Measurements from ENCODE around the gene NARS2.

NARS2 gene

GRCh38 chr11:78416285-78417174, 158.1 kb downstream of the NARS2 start:
- peak overlapping the region; percentile 72 to 76 for H3K4me3 ChIP-seq (ENCODE audit: low read depth in 1 of 2, low read length in 1 of 2)
- peaks cover 68 to 77% of the 10 kb centered on the region in 2 experiments for H3K4me1 ChIP-seq (ENCODE audit: control insufficient read depth in 1 of 2, insufficient read depth in 1 of 2, low read depth in 1 of 2, low read length in 1 of 2)
- no peaks in the 10 kb centered on the region for H3K27me3 ChIP-seq
- H3K27ac ChIP-seq: peak overlapping the region; percentile 100
- TF ChIP-seq CTCF (IDR thresholded peaks at IDR 0.05): peak; percentile 62
- H3K36me3 ChIP-seq: no peaks in the 10 kb centered on the region
- no peaks in the 10 kb centered on the region for H3K9me3 ChIP-seq

GRCh38 chr11:78415338-78415737, 159.3 kb downstream of the NARS2 start:
- H3K4me3 ChIP-seq (ENCODE audit: low read depth in 1 of 2, low read length in 1 of 2): peak overlapping the region; percentile 72 to 76
- TF ChIP-seq CTCF (IDR thresholded peaks at IDR 0.05): no peak
- peaks cover 58 to 65% of the 10 kb centered on the region in 2 experiments for H3K4me1 ChIP-seq (ENCODE audit: control insufficient read depth in 1 of 2, insufficient read depth in 1 of 2, low read depth in 1 of 2, low read length in 1 of 2)
- H3K36me3 ChIP-seq: no peaks in the 10 kb centered on the region
- H3K27me3 ChIP-seq: no peaks in the 10 kb centered on the region
- H3K27ac ChIP-seq: peak overlapping the region; percentile 100
- no peaks in the 10 kb centered on the region for H3K9me3 ChIP-seq

GRCh38 chr11:78414321-78415051, 160.2 kb downstream of the NARS2 start:
- Histone ChIP-seq H3K9me3 (no peaks in the 10 kb centered on the region), H3K27me3 (no peaks in the 10 kb centered on the region), H3K4me1 (ENCODE audit: control insufficient read depth in 1 of 2, insufficient read depth in 1 of 2, low read depth in 1 of 2, low read length in 1 of 2) (peaks cover 49 to 56% of the 10 kb centered on the region in 2 experiments), H3K4me3 (ENCODE audit: low read depth in 1 of 2, low read length in 1 of 2) (no peak overlapping the region), H3K27ac (peak overlapping the region; percentile 39), H3K36me3 (no peaks in the 10 kb centered on the region)
- peak; percentile 48 for TF ChIP-seq CTCF (IDR thresholded peaks at IDR 0.05)

GRCh38 chr11:78408619-78409018, 166.0 kb downstream of the NARS2 start:
- Histone ChIP-seq H3K36me3 (no peaks in the 10 kb centered on the region), H3K9me3 (no peaks in the 10 kb centered on the region), H3K4me1 (ENCODE audit: control insufficient read depth in 1 of 2, insufficient read depth in 1 of 2, low read depth in 1 of 2, low read length in 1 of 2) (peaks cover 20 to 34% of the 10 kb centered on the region in 2 experiments), H3K27ac (peak overlapping the region; percentile 69), H3K4me3 (ENCODE audit: low read depth in 1 of 2, low read length in 1 of 2) (peak overlapping the region in 1 of 2 experiments; percentile 38), H3K27me3 (no peaks in the 10 kb centered on the region)
- no peak for TF ChIP-seq CTCF (IDR thresholded peaks at IDR 0.05)

GRCh38 chr11:78406568-78407196, 168.0 kb downstream of the NARS2 start:
- Histone ChIP-seq H3K4me3 (ENCODE audit: low read depth in 1 of 2, low read length in 1 of 2) (no peak overlapping the region), H3K27me3 (no peaks in the 10 kb centered on the region), H3K27ac (peak overlapping the region; percentile 69), H3K4me1 (ENCODE audit: control insufficient read depth in 1 of 2, insufficient read depth in 1 of 2, low read depth in 1 of 2, low read length in 1 of 2) (peaks cover 14 to 21% of the 10 kb centered on the region in 2 experiments), H3K9me3 (no peaks in the 10 kb centered on the region), H3K36me3 (no peaks in the 10 kb centered on the region)
- no peak for TF ChIP-seq CTCF (IDR thresholded peaks at IDR 0.05)
